ENCODE results near the gene HERPUD2.

DNA sequence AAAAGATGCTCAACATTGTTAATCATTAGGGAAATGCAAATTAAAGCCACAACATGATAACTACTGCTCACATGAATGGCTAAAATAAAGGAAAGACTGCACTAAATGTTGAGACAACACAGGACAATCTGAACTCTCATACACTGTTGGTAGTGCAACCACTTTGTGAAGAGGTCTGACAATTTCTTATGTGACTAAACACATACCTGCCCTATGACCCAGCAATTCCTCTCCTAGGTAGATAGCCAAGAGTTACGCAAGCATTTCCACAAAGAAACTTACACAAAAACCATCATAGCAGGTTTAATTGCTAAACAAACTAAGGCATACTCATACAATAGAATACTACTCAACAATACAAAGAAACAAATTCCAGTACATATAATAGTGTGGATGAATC is 41.8 kb upstream of the HERPUD2 start:
- TF ChIP-seq, protein P1, sequence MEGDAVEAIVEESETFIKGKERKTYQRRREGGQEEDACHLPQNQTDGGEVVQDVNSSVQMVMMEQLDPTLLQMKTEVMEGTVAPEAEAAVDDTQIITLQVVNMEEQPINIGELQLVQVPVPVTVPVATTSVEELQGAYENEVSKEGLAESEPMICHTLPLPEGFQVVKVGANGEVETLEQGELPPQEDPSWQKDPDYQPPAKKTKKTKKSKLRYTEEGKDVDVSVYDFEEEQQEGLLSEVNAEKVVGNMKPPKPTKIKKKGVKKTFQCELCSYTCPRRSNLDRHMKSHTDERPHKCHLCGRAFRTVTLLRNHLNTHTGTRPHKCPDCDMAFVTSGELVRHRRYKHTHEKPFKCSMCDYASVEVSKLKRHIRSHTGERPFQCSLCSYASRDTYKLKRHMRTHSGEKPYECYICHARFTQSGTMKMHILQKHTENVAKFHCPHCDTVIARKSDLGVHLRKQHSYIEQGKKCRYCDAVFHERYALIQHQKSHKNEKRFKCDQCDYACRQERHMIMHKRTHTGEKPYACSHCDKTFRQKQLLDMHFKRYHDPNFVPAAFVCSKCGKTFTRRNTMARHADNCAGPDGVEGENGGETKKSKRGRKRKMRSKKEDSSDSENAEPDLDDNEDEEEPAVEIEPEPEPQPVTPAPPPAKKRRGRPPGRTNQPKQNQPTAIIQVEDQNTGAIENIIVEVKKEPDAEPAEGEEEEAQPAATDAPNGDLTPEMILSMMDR (IDR thresholded peaks at IDR 0.05), result no peak
- no peak for TF ChIP-seq POLR2AphosphoS5 (IDR thresholded peaks at IDR 0.05)
